ENCODE data around the gene BCL2L12. TPM values are rescaled to one million over a fixed set of nuclear protein-coding genes. Genes with fewer than 3 reads are reported as not detected.

Gene BCL2L12
- polyA plus RNA-seq, 1 experiment: 21.5 TPM

DNA sequence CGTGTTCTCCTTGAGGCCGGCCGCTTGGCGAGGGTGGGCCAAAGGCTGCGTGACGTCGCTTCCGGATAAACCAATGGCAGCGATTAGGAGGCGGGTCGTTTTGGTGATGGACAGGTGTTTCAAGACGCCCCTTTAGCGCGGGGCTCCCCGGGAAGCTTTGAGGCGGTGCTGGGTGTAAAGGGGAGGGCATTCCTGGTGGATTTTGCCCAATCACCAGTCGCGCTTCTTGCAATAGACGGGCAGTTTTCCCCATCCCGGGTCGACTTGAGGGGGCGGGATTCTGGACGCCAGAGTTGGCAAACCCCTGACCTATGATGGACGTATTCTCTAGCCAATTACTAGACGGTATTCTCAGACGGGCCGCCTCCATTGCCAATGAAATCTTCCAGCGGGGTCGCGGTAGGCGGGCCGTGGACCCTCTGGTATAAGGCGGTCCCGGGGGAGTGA, 11.1 kb downstream of the BCL2L12 start:
- H3K4me3 ChIP-seq (ENCODE audit: low read depth, low read length): peak overlapping the region; percentile 93
- H3K27me3 ChIP-seq (ENCODE audit: control insufficient read depth, insufficient read depth, low read length): no peaks in the 10 kb centered on the region
- ChIA-PET CTCF (interaction anchor here (1.0 to 4.6 kb wide), 9 partner anchors 9 to 178 kb away, joined by 3 to 22 read pairs (median 4); partner anchors contain the start of genes BCL2L12 and IRF3), POLR2A (interaction anchor here (0.6 to 1.3 kb wide), 6 partner anchors 35 to 224 kb away, joined by 3 to 9 read pairs (median 4); partner anchors contain the start of genes ALDH16A1, RRAS and SCAF1)
- peaks cover 2% of the 10 kb centered on the region for H3K36me3 ChIP-seq (ENCODE audit: control insufficient read depth, insufficient read depth, low read length)
- peak; percentile 100 for DNase-seq (ENCODE audit: low read depth)
- TF ChIP-seq, protein P1, sequence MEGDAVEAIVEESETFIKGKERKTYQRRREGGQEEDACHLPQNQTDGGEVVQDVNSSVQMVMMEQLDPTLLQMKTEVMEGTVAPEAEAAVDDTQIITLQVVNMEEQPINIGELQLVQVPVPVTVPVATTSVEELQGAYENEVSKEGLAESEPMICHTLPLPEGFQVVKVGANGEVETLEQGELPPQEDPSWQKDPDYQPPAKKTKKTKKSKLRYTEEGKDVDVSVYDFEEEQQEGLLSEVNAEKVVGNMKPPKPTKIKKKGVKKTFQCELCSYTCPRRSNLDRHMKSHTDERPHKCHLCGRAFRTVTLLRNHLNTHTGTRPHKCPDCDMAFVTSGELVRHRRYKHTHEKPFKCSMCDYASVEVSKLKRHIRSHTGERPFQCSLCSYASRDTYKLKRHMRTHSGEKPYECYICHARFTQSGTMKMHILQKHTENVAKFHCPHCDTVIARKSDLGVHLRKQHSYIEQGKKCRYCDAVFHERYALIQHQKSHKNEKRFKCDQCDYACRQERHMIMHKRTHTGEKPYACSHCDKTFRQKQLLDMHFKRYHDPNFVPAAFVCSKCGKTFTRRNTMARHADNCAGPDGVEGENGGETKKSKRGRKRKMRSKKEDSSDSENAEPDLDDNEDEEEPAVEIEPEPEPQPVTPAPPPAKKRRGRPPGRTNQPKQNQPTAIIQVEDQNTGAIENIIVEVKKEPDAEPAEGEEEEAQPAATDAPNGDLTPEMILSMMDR (IDR thresholded peaks at IDR 0.05; ENCODE audit: insufficient read depth, low read depth, low read length): no peak

DNA sequence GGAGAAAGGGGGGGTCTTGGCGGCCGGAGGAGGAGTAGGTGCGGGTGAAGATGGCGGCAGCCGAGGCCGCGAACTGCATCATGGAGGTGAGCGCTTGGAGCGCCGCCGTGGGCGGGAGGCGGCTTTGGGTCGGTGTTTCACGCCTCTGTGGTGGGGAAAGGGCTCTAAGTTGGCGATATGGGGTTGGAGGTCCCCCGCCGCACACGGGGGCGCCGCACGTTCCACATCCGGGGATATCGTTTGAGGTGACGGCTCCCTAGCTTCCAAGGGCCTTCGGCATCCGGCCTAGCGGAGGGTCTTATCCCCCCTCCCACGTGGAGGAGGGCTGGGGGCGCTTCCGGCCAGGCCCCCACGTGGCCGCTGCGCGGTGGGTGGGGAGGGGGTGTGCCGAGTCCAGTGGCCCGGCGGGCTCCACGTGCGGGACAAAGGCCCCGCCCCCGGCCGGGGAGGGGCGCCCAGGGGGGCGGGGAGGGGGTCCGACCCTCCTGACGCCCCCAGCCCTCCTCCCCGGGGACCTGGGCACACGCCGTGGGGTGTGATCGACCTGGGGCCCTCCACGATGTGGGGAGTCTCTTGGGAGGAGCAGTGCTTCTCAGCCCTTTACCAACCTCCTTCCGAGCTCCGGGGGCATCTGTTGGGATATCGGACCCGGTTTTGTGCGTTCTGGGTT, 11.6 kb downstream of the BCL2L12 start, which contains the start of gene PRMT1:
PRMT1 (plus strand) TSS at position 41 of the 670 bp plus-strand sequence; CDS start at position 51, 10 bp downstream.
- CTCF ChIA-PET: interaction anchor here (0.9 to 5.0 kb wide), 12 partner anchors 8 to 174 kb away, joined by 3 to 41 read pairs (median 4); partner anchors contain the start of genes ADM5, BCL2L12, CPT1C and IRF3
- Histone ChIP-seq H3K4me3 (ENCODE audit: low read depth, low read length) (peak within 1 kb of the TSS; percentile 93), H3K27me3 (ENCODE audit: control insufficient read depth, insufficient read depth, low read length) (no peaks in the 10 kb centered on the region), H3K36me3 (ENCODE audit: control insufficient read depth, insufficient read depth, low read length) (peaks cover 7% of the 10 kb centered on the region)
- POLR2A ChIA-PET: interaction anchor here (0.6 to 1.3 kb wide), 3 partner anchors 37 to 224 kb away, joined by 3 to 9 read pairs (median 4); partner anchors contain the start of genes ALDH16A1 and RRAS
- no peak for DNase-seq (ENCODE audit: low read depth)
- TF ChIP-seq, protein P1 (IDR thresholded peaks at IDR 0.05; ENCODE audit: insufficient read depth, low read depth, low read length): no peak

DNA sequence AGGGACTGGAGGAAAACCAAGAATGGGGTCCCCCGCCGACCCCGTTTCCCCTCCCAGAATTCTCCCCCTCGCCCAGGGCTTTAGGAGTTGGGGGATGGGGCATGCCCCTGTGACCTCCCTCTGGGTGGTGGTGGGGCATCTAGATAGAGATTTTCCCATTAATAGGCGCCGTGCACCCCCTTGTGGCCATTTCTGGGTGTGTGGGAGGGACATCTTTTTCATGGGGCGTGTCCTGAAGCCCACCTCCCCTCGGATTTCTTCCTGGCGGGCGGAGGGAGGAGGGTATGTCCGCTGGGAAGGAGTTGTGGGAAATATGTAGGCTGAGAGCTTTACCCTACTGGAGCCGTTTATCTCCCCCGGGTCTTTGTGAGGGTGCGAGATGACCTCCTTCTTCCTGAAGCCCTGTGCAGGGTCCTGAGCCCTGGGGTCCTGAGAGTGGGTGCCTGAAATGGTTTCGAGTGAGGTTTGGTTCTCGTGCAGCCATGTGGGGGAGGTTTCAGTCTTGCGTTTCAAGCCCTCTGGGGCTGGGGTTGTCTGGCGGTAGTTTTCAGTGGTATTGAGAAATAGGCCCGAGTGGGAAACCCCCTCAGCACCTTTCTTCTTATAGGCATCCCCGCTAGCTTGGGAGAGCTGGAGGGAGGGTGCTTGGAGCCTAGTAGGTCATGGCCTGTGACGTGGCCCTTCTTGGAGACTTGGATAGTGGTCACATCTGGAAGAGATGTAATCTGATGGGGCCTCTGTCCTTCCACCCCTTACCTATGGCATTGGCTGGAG, 12.4 kb downstream of the BCL2L12 start:
- peaks cover 8% of the 10 kb centered on the region for H3K36me3 ChIP-seq (ENCODE audit: control insufficient read depth, insufficient read depth, low read length)
- H3K27me3 ChIP-seq (ENCODE audit: control insufficient read depth, insufficient read depth, low read length): no peaks in the 10 kb centered on the region
- ChIA-PET CTCF (interaction anchor here (0.6 to 5.0 kb wide), 17 partner anchors 8 to 175 kb away, joined by 3 to 41 read pairs (median 4); partner anchors contain the start of genes ADM5, BCL2L12, CPT1C and IRF3), POLR2A (no interaction called here)
- TF ChIP-seq, protein P1 (IDR thresholded peaks at IDR 0.05; ENCODE audit: insufficient read depth, low read depth, low read length): peak; percentile 69
- peak overlapping the region; percentile 93 for H3K4me3 ChIP-seq (ENCODE audit: low read depth, low read length)
- DNase-seq (ENCODE audit: low read depth): no peak

DNA sequence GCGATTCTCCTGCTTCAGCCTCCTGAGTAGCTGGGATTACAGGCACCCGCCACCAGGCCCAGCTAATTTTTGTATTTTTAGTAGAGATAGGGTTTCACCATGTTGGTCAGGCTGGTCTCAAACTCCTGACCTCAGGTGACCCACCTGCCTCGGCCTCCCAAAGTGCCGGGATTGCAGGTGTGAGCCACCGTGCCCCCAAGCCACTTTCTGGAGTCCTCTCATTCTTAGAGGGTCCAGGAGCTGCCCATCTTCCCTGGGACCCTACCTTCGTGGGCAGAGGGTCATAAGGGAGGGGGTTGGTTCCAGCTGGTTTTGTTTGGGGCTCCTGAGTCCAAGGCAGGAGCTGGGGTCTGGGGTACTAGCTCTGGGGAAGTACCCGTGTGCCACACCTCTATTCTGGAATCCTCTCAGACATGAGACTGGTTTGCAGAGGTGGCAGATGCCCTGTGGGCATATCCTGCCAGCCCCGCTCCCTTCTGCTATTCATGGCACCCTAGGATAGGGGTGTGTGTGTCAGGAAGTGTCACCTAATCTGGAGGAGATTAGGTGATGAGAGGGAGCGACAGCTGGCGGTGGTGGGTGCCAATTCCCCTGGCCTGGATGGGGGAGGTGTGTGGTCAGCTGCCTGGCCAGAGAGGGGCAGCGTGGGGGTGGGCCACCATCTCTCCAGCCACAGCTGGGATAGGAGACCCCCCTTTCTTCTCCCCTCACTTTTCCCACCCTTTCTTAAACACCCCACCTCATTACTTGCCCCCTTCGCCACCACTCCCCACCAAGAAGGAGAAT, 13.4 kb downstream of the BCL2L12 start:
- no peak for DNase-seq (ENCODE audit: low read depth)
- H3K27me3 ChIP-seq (ENCODE audit: control insufficient read depth, insufficient read depth, low read length): no peaks in the 10 kb centered on the region
- H3K4me3 ChIP-seq (ENCODE audit: low read depth, low read length): no peak overlapping the region
- H3K36me3 ChIP-seq (ENCODE audit: control insufficient read depth, insufficient read depth, low read length): peaks cover 13% of the 10 kb centered on the region
- POLR2A ChIA-PET: no interaction called here
- TF ChIP-seq, protein P1 (IDR thresholded peaks at IDR 0.05; ENCODE audit: insufficient read depth, low read depth, low read length): no peak
- CTCF ChIA-PET: interaction anchor here (0.6 to 5.0 kb wide), 9 partner anchors 10 to 132 kb away, joined by 3 to 41 read pairs (median 4); partner anchors contain the start of genes ADM5 and CPT1C
